Stimulated activated CD8-positive, alpha-beta memory T cell treated with anti-CD3 and anti-CD28 coated beads, Interleukin-7, amount 100 ng/mL, for 24 hours (primary cell): Measurements from ENCODE around the gene TFIP11.
A peak's percentile ranks its signal among the peaks of the same experiment; 100 is the strongest.

Experiments used
- DNase-seq: peaks from one replicate; pipeline ENCODE4 v3.0.0-alpha.2; 2020; ENCODE audit warnings: low read depth

Gene TFIP11

DNA sequence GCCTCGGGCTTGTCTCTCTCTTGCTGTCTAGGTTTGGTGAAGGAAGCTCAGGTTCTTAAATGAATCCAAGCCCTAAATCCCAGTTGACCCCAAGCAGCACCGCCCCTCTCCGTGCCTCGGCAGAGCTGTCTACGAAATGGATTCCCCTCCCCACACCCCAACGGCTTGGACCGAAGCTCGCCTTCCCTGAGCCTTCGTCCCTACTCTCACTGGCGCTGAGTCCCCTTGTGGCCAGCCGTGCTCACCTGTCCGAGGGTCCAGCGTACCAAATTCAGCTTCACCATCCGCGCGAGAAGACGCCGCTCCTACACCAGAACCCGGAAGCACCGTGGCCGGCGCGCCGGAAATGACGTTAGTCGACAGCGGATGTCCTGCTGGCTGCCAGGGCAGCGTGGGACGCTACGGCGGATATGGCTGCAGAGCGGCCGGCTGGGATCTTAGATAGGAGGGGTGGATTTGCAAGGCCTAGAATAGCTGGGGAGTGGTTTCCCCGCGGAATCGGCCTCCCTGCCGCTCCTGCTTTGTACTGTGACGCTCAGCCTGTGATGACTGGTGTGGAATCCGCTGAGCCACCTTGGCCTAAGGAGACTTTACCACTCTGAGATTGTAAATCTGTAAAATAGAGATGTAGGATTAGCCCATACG lies at the start of gene TFIP11:
TFIP11 (minus strand) TSS at position 325 of the 645 bp plus-strand sequence. CDS start 2,201 bp downstream, outside the sequence.
- peak; percentile 92 for DNase-seq

DNA sequence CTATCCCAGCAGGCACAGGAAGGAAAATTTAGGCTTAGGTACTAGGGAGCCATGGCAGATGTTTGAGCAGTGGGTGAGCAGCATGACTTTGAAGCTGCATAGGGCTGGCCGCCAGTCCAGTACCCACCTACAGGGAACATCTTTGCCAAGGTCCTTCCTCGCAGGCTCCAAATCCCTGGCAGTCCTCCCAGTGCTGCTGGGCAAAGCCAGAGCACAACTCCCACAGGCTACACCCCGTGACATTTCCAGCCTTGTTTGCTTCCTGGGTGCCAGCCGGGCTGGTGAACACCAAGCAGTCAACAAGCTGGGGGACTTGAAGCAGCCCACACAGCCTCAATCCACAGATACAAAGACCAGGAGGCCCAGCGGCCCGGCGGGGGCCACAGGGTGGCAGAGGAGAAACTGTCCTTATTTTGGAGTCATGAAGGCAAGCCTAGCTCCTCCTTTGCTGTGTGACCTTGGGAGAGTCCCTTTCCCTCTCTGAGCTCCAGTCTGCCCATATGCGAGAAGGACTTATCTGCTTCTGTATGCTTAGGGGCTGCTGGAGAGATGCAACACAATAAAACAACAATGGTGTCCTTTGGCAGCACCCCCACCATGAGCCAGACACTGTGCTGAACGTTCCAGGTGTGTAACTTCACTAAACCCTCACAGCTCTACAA lies 49.6 kb upstream of the TFIP11 start:
- DNase-seq, result no peak

DNA sequence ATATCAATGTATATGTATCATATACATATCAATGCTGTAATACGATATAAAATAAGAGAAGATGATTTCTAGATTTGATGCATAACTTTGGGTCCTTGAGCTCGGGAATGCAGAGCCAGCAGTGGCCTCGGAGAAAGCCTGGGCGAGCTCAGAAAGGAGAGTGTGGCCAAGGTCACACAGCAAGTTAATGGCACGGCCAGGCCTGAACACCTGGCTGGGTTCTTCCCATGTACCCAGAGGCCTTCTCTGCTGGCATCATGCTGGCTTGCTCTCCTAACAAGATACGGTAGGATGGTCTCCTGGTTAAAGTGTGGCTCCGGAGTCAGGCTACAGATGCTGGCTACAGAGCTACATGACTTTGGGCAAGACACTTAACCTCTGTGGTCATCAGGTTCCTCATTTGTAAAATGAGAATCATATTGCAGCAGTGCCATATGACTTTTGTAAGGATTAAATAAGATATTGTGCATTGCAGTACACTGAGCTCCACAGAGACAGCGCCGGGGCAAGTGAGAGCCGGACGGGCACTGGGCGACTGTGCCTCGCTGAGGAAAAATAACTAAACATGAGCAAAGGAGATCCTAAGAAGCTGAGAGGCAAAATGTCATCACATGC lies 47.8 kb upstream of the TFIP11 start:
- DNase-seq, result no peak

DNA sequence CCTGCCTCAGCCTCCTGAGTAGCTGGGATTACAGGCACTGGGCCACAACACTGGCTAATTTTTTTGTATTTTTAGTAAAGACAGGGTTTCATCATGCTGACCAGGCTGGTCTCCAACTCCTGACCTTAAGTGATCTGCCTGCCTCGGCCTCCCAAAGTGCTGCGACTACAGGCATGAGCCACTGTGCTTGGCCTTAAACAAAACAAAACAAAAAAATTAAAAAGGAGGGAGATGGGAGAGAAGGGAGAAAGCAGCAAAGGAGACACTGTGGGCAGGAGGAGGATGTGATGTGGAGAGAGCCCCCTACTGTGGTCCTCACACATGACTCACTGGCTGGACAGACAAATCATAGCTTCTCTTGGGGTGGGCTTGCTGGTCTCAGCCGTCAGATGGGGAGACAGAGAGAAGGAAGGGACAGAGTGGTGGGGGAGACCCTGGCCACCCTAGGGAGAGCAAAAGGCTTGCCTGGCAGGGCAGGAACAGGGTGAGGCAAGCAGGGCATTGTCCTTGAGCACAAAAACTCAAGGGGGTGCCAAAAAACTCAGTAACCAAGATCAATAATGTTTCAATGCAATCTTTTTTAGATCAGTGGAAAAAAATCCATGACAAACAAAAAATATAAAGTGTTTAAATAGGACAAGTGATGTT lies 46.1 kb upstream of the TFIP11 start:
- no peak for DNase-seq

DNA sequence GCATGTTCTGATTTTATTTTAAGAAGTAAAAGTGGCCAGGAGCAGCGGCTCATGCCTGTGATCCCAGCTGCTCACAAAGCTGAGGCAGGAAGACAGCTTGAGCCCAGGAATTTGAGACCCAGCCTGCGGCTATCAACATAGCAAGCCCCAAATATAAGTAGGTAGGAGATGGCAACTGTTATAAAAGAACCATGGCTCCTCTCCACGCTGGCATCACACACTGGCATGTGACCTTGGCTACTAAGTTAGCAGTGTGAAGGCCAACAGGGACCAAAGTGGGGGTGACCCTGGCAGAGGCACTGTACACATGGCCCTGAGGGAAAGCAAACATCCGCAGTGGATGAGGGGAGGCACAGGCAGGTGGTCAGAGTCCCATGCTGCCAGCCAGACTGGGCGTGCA lies 44.6 kb upstream of the TFIP11 start:
- no peak for DNase-seq

DNA sequence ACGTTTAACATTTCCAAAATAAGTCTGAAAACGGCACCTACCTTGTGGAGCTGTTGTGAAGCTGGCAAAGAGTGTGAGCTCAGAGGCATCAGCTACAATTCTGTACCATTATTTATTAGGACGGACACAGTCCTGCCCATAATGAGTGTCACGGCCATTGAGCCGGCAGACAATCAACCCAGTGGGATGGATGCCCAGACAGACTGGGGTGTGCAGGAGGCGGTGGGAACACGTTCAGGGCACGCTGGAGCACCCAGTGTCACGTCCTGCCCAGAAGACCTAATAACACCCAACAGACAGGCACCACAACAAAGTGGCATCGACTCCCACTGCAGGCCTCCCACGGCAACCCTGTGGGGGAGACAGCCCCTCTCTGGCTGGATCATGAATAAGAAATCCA lies 43.2 kb upstream of the TFIP11 start:
- no peak for DNase-seq

DNA sequence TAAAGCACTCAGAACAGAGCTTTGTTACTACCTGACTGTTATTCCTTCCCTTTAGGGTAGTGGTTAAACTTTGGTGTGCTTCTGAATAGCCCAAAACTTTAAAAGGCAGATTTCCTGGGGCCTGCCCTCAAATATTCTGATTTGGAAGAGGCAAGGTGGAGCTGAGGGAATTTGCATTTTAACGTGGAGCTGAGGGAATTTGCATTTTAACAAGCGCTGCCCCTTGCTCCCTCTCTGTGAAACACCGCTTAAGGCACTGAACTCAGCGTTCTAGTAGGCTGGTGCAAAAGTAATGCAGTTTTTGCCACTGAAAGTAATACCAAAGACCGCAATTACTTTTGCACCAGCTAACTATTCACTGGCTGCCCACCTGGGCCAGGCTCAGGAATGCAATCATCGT lies 42.7 kb upstream of the TFIP11 start:
- no peak for DNase-seq

DNA sequence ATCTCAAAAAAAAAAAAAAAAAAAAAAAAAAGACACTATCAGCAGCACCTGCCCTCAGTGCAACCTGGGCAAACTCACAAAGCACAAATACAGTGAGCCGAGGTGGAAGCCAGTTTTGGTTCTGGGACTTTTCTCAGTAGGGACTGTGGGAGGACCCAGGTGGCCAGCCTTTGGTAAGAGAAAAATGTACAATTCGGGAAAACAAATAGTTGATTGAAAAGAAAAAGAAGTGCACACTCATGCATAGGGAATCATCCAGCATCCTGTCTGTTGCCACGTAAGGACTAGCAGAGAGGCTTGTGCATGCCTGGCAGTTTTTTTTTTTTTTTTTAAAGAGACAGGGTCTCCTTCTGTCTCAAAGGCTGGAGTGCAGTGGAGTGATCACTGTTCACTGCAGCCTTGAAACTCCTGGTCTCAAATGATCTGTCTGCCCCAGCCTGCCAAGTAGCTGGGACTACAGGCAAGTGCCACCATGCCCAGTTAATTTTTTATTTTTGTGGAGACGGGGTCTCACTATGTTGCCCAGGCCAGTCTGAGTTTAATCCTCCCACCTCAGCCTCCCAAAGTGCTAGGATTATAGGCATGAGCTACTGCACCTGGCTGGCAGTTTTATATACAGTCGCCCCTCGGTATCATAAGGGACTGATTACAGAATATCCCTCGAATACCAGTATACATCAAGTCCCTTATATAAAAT lies 40.9 kb upstream of the TFIP11 start:
- no peak for DNase-seq

DNA sequence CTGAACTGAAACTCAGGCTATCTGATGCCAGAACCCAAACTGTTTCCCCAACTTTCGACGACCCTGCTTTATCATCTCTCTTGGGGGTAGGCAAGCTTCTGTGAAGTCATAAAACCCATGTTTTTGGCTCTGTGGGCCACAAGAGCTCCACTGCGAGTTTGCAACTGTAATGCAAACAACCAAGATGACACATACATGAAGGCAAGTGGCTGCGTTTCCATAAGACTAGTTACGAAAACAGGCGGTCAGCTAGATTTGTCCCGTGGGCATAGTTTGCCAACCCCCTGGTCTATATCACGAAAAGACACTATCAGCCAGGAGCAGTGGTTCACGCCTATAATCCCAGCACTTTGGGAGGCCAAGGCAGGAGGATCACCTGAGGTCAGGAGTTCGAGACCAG lies 40.2 kb upstream of the TFIP11 start:
- no peak for DNase-seq

DNA sequence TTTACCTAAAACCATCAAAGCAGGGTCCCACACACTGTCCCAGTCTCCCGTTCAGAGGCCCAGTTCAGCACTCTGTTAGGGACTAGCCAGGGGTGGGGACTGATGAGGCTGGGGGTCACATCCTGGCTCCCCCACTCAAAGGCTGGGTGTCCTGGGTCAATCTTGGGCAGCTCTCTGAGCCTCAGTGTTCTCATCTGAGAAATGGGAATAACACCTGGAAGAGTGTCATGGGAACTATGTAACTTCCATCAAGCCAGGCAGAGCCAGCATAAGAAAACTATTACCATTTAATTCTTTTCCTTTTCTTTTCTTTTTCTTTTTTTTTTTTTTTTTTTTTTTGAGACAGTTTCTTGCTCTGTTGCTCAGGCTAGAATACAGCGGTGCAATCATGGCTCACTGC lies 39.3 kb upstream of the TFIP11 start:
- DNase-seq, result no peak

DNA sequence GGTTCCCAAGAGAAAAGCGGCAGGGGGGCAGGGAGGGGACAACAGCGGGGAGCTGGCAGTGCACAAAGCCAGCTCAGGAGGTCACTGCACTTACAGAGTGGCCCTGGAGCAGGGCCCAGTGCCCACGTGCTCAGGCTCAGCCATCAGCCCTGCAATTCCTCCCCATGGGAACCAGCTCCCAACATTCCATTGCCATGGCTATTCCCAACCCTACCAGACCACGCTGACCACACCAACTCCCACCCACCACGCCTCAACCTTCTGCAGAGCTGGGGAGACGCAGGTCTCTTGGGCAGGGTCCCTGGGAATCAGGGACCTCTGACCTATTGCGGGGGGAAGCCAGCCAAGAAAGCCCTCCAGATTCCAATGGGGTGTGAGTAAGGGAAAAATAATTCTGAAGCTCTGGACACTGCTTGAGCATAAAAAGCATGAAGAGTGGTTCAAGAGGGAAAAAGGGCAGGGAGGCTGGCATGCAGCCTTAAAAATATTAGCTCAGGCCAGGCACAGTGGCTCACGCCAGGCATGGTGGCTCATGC lies 38.3 kb upstream of the TFIP11 start:
- no peak for DNase-seq

DNA sequence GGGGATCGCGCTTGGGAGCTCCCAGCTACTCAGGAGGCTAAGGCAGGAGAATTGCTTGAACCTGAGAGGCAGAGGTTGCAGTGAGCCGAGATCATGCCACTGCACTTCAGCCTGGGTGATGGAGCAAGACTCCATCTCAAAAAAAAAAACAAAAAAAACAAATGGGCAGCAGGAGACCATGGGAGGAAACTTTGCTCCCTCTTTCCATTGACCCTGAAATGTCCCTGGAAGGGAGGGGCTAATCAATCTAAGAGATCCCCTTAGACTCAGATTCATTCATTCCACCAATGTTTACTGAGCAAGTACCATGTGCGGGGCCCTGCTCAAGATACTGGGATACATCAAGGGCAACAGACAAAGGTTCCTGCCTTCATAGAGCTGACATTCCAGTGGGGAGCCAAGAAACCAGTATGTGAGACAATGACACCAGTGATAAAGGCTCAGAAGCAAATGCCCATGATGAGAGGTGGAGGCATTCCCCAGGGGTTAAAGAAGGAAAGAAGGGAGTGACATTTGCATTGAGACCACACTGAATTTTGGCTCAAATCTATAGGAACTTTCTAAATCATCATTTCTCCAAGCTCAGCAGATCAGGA lies 37.7 kb upstream of the TFIP11 start:
- no peak for DNase-seq

DNA sequence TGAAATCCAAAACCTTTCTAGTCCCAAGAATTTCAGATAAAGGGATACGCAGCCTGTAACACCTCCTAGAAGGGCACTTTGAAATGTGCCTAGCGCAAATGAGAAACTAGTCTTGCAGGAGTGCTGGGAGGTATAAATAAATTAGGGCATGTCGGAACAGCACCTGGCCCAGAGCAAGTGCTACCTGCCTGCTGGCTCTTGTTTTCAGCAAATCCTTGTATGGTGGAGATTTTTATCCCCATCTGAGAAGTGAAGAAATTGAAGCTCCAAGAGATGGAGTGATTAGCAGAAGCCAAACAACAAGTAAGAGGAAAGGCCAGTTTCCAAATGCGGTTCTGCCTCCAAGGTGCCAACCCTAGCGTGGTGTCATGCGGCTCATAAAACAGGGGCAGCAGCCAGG lies 36.7 kb upstream of the TFIP11 start:
- DNase-seq, result no peak

DNA sequence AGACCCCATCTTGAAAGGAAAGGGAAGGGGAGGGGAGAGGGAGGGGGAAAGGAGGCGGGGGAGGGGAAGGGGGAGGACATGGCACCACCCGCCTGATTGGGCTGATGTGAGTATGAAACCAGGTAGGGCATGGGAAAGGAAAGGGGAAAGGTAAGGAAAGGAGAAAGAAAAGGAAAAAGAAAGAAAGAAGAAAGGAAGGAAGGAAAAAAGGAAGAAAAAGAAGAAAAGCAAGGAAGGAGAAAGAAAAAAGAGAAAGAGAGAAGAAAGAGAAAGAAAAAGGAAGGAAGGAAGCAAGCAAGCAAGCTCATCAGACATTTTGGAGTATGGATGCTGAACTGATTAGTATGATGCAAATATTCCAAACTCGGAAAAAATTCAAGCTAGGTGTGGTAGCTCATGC lies 36.0 kb upstream of the TFIP11 start:
- no peak for DNase-seq

DNA sequence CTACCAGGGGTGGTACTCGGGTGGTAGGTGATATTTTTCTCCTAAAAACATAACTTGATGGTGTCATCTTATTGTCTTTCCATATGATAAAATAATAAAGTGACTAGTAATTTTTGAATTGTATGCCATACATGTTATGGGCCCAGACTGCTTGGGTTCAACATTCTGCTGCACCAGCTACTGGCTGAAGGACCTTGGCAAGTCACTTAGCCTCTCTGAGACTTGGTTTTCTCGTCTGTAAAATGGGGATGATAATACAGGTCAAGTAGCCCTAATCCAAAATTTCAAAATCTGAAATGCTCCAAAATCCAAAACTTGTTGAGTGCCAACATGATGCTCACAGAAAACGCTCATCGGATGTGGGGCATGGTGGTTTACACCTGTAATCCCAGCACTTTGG lies 35.6 kb upstream of the TFIP11 start:
- DNase-seq, result no peak

DNA sequence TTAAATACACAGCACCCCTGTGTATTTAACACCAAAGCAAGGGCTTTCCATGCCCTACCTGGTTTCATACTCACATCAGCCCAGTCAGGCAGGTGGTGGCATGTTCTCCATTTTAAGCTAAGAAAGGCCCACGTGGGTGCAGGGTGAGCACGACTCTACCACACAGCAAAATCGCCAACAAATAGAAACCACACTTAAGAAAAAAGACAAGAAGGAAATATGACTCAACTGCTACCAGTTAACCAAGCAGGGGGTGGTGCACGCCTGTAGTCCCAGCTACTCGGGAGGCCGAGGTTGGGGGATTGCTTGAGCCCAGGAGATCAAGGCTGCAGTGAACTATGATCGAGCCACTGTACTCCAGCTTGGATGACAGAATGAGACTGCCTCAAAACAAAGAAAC lies 35.2 kb upstream of the TFIP11 start:
- DNase-seq, result peak; percentile 4

DNA sequence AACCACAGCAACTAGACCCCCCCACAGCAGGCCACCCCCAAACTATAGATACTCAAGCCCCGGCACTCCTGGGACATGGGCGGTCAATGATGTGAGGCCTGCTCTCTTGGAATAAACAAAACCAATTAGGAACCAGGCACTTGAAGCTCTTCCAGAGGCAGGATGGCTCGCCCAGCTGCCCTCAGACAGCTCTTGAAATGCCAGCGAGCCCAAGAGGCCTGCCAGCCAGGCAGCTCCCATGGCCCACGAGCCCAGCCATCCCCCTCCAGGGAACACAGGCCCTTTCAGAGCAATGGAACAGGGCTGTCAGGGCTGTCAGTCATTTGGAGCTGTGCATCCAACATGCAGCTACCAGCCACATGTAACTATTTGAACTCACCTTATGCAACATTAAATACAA lies 34.0 kb upstream of the TFIP11 start:
- DNase-seq, result no peak

DNA sequence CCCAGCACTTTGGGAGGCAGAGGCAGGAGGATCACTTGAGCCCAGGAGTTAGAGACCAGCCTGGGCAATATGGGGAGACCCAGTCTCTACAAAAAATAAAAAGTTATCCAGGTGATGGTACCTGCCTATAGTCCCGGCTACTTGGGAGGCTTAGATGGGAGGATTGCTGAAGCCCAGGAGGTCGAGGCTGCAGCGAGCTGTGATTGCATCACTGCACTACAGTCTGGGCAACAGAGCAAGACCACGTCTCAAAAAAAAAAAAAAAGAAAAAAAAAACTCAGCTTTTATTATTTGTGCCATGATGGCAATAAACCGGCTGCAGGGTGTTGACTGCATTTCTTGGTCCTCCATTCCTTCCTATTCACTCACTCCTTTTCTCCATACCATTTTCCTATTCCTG lies 33.6 kb upstream of the TFIP11 start:
- DNase-seq, result no peak

DNA sequence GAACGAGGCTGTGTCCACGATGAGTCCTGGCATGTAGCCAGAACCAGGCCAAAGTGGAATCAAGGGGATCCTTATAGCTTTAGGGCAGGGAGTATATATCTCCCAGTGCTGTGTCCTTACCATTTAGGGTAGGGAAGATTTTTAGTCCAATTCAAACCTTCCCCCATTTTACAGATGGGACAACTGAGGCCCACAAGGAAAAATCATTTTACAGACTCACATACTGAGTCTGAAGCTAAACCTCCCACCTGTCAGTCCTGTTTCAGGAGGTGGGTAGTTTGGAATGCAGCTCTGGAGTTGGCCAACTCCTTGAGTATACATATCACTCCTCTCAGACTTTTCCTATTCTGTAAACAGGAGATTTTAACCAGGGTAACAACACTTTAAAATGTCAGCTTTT lies 33.1 kb upstream of the TFIP11 start:
- DNase-seq, result no peak

DNA sequence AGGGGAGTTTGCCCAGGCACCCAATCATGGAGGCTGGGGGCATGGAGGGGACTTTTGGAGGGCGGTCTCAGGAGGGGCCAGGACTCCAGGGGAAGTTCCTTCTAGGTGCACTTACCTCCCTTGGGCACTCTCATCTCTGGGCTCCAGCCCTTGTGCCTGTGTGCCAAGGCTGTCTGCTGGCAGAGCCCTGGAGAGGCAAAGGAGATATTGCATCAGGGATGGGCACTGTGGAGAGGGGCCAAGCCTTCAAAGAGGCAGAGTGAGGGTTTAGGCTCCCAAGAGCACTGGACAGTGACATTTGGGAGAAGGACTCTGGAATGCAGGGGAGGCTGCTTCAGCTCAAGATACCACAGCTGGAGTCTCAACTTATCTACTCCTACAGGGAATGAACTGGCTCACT lies 32.2 kb upstream of the TFIP11 start:
- DNase-seq, result no peak

DNA sequence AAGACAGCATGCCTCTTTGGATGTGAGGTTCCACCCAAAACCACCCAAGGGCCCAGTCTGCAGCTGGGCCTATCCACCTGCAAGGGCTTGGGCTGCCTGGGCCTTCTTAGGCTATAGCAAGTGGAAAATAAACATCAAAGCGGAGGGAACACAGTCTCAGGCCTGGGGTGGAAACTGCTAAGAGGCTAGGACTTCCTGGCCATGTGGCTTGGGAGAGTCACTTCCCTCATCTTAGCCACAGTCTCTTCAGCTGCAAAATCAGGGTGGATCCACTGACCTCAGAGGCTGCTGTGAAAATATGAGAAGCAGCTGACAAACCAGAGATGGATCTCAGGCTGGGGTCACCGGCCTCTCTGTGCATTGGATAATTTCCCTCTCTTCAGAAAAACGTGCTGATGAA lies 30.6 kb upstream of the TFIP11 start:
- DNase-seq, result no peak
